ENCODE data around the gene NTN4.
A peak's percentile ranks its signal among the peaks of the same experiment; 100 is the strongest.
"Not testable (repeated sequence)": the region's sequence is repeated elsewhere in the genome, so short reads cannot be mapped to it uniquely, and the experiment has no call there.

The NTN4 gene

DNA sequence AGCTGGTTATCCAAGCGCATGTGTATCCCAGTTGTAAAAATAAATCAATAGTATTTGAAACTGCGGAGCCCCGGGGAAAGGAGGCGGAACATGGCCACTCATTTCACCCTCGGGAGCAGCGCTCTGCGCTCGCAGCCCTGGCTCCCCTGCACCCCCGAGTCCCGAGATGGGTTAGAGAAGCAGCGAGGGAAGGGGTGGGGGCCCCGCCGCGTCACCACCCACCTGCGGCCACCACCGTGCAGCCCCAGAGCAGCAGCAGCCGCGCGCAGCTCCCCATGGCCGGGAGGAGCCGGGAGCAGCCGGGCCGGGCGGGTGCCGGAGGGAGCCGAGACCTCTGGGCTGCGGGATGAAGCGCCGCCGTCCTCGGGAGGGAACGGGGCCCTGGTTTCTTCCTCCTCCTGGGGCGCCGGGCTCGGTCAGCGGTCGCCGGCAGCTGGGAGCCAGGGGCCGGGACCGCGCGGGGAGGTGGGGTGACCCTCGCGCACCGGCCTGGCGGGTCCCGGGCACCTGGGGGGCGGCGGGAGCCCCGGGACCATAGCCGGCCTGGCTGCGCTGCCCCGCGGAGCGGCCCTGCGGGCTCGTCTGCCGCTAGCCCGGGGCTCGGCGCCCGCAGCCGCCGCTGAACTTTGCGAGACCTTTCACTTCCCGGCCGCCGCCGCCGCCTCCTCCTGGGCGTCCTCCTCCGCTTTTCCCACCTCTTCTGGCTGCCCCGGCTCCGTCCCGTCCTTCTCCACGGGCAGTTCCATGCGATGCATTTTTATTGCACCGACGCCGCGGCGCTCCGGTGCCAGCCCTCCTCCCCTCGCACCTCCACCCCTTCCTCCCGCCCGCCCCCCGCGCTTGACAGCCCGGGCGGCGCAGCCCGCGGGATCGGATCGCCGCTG is at the start of gene NTN4:
Gene NTN4 (minus strand): TSS at position 732 of the 884 bp plus-strand sequence. CDS start 455 bp downstream, at position 277.
- DNase-seq (ENCODE audit: insufficient read length, low spot score) (no peak), FAIRE-seq (no peak)

DNA sequence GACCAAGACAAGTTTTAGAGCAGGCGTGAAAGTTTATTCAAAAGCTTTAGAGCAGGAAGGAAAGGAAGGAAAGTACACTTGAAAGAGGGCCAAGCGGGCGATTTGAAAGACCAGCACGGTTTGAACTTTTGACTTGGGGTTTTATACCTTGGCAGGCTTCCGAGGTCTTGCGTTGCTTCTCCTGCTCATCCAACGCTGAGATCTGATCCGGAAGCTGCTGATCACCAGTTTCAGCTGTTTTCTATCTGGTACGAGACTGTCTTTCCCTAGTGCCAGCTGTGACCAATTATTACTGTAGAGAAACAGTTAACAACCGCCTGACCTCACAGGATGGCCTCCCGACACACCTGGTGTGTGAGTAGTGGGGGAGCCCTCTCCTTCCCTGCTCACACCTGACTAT is 47.6 kb upstream of the NTN4 start:
- FAIRE-seq (no peak), DNase-seq (ENCODE audit: insufficient read length, low spot score) (no peak)

DNA sequence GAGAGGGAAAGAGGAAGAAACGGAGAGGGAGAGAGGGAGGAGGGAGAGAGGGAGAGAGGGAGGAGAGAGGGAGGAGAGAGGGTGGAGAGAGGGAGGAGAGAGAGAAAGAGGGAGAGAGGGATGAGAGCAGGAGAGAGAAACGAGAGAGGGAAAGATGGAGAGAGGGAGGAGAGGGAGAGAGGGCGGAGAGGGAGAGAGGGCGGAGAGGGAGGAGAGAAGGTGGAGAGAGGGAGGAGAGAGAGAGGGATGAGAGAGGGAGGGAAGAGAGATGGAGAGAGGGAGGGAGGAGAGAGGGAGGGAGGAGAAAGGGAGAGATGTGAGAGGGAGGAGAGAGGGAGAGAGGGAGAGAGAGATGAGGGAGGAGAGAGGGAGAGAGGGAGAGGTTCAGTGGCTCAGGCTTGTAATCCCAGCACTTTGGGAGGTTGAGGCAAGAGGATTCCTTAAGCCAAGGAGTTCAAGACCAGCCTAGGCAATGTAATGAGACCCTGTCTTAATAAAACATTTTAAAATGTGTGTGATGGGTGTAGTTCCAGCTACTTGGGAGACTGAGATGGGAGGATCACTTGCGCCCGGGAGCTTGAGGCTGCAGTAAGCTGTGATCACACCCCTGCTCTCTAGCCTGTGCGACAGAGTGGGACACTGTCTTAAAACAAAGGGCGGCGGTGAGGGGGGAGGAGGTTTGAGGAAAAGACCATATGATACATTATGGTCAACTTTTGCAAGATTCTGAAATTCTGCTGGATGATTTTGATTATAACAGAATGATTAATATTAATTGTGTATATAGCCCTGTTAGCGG is 46.9 kb upstream of the NTN4 start:
- DNase-seq (ENCODE audit: insufficient read length, low spot score) = no peak
- FAIRE-seq = no peak

DNA sequence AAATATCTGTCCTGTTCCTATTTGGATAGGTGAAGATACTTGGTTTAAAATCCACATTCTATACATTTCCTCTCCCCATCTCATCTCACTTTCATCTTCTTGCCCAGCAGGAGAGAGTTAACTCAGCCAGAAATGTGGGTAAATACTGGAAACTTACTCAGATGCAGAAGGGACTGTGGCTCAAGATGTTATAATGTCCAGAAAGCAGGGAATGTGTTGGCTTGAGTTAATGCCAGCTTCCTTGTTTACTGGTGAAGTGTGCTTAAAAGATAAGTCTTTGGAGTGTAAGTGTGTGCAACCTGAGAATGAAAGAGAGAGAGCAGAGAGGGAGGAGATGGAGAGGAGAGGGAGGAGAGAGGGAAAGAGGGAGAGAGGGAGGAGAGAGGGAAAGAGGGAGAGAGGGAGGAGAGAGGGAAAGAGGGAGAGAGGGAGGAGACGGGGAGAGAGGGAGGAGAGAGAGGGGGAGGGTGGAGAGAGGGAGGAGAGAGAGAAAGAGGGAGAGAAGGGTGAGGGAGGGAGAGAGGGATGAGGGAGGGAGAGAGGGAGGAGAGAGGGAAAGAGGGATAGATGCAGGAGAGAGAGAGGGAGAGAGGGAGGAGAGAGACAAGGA is 46.2 kb upstream of the NTN4 start:
- DNase-seq (ENCODE audit: insufficient read length, low spot score) (no peak), FAIRE-seq (no peak)

DNA sequence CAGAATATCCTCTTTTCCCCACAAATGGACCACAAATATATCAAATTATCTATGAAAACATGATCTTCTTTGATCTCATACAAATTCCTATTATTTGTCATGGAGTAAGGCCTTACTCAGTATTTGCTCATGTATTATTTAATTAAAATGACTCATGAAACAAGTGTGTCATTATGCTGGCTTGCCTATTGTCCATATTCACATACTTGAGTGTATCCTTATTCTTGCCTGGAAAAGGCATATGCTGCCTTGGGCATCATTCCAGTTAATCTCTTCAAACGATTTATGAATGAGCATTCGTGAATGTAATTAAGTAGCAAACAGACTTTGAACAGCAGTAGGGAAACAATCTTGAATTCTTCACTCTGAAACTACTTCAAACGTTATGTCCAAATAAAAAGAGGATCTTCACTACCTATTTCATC is 45.6 kb upstream of the NTN4 start:
- DNase-seq (ENCODE audit: insufficient read length, low spot score) (no peak), FAIRE-seq (no peak)

DNA sequence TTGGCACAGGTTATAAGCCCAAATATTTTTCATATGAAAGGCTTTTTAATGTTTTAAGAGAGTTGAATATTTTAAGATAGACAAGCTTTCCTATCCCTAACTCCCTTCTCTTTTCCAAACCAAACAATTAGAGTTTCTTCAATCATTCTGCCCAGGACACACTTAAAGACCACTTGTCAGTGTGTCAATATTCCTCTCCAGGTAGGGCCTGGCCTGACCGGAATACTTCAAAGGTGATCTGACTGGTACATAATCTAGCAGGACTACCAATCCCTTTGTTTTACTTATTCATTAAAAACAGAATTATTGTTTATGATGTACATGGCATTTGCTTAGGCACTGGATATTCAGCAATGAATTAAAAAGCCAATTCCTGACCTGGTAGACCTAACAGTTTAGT is 44.0 kb upstream of the NTN4 start:
- FAIRE-seq (no peak), DNase-seq (ENCODE audit: insufficient read length, low spot score) (no peak)

DNA sequence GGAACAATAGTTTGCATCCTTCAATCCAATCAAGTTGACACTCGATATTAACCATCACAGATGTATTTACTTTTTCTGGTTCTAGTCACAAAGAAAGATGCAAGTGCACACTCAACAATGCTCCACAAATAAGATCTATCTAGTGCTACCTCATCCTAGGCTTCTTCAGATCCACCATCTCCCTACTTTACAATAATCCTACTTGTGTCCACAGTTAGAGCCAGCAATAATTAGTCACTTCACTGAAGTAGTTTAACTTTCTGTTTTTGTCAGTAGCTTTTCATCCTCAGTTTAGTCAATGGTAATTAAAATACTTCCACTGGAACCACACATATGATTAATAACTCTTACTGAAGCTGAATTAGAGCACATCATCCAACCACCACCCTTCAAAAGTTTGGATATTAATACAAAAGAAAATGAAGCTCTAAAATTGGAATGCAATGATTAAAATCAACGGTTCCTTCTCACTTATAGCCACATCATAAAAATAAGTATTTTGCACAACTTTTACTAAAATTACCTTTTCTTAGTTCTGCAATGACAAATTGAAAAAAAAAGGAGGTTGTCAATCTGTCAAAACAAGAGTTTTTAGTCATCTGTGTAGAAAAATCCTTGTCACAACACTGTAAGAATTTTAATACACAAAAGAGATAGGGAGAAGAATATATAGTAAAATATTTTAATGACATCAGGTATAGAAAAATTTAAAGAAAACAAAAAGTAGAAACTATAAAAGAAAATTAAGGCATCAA is 39.9 kb upstream of the NTN4 start:
- no peak for DNase-seq (ENCODE audit: insufficient read length, low spot score)
- FAIRE-seq = no peak

DNA sequence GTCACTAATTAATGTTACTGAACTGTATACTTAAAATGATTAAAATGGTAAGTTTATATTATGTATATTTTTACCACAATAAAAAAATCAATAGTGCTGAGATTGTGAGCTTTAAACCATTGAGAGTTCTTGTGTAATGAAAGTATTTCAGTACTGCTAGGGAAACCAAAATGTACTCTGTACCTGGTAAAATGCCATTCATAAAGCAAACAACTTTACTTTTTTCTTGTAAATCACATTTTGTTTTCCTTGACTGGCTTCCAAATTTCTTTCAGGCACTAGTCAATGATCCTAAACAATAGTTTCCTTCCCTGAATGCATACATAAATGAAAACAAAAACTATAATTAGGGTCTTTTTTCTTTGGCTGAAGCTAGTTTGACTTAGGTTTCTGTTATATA is 38.8 kb upstream of the NTN4 start:
- DNase-seq (ENCODE audit: insufficient read length, low spot score) (no peak), FAIRE-seq (no peak)

DNA sequence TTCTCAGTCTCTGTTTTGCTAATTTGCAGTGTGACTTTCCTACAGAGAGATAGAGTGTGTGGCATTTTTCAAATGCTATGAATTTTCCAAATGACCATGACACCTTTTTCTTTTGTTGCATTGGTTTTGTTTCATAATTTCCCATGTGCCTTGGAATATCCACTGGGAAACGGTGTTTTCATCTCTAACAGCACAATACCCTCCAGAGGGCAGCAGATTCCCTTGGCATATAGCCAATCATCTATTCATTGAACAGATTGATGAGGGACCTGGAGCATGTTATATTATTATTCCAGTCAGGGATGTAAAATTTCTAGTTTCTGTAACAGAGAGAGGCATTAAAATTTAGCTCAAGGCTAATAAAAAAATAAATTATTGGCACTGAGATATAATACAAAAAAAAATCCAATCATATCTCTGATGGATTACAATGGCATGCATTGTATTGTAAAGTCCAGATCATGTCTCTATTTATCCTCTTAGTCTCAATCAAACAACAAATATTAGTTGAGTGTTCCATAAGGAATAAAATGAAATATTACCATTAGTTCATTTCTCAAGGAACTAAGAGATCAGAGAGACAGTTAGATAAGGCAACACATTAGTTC is 29.6 kb upstream of the NTN4 start:
- FAIRE-seq (no peak), DNase-seq (ENCODE audit: insufficient read length, low spot score) (no peak)

DNA sequence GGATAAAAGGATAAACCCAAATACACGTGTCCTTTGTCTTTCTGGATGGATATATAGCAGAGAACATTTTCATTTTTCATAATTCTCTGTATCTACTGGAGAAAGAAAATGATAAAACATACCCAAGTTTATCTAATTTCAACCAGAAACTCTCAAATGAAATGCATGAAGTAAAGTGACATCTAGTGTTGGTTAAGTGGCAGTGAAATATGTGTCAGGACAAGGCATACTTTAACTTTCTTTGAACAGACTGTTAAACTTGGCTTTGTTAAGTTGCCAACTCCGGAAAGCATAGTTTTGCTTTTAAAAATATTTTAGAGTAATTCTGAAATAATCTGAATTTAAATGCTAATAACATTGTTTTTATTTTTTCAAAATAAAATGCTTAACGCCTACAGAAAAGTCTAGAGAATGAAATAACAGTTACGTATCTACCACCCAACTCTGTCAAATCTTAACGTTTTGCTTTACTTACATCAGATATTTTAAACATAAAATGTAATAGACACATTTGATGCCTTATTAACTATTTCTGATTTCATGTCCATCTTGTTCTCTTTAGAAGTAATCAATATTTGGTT is 25.2 kb upstream of the NTN4 start:
- DNase-seq (ENCODE audit: insufficient read length, low spot score) (peak; percentile 4), FAIRE-seq (peak; percentile 76)

DNA sequence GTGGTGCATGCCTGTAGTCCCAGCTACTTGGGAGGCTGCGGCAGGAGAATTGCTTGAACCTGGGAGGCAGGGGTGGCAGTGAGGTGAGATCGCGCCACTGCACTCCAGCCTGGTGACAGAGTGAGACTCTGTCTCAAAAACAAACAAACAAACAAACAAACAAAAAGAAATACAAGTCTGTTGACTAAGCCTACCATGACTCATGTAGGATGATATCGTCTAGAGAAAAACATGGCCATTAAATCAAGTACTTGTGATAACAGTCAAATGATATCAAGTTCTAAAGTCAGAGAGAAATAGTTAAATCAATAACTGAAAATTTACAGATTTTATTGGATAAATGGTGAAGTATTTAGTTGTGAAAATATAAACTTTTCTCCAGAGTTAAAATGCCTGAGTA is 21.6 kb upstream of the NTN4 start:
- not testable (repeated sequence) for FAIRE-seq; DNase-seq (ENCODE audit: insufficient read length, low spot score)

DNA sequence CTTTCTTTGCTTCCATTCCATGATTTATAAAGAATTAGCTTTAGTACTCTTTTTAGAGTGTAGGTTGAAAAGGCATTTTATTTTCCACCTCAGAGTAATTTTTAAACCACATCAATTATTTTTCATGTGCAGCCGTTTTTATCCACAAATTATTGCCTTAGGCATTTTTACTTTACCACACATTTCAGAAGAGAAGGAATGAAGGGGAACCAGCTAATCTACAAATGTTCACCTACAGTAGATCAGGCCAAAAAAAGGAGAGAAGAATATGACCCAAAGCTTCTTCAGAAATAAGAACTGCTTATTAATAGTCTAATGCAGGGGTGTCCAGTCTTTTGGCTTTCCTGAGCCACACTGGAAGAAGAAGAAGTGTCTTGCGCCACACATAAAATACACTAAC is 19.8 kb upstream of the NTN4 start:
- no peak for FAIRE-seq
- no peak for DNase-seq (ENCODE audit: insufficient read length, low spot score)

DNA sequence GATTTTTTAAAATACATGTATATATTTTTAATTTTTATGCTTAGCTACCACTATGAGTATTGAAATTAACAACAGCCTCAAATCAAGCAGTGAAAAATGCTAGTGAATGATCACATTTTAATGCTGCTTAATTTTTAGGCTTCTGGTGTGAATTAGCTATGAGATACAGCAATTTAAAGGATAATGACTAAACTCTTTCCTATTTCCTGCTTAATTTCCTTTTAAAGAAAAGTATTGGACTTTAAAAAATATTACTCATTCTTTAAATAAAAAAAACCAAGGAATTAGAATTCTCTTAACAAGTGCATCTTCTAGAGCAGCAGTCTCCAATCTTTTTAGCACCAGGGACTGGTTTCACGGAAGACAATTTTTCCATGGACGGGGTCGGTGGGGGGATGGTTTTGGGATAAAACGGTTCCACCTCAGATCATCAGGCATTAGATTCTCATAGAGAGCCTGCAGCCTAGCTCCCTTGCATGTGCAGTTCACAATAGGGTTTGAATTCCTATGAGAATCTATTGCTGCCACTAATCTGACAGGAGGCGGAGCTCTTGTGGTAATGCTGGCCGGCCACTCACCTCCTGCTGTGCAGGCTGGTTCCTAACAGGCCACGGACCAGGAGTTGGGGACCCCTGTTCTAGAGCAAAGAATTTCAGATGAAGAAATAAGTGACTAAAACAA is 18.6 kb upstream of the NTN4 start:
- no peak for FAIRE-seq
- no peak for DNase-seq (ENCODE audit: insufficient read length, low spot score)

DNA sequence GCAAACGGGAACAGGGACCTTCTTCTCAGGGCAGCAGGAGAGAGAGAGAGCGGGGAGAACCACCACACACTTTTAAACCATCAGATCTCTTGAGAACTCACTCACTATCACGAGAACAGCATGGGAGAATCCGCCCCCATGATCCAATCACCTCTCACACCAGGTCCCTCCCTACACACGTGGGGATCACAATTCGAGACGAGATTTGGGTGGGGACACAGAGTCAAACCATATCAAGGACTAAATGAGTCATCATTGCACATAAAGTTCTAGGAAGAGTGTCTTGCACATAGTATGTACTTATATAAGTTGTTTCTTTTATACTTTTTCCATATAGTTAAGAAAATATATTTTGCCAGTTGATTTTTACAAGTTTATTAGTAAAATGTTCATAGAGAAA is 17.6 kb upstream of the NTN4 start:
- DNase-seq (ENCODE audit: insufficient read length, low spot score) = no peak
- no peak for FAIRE-seq

DNA sequence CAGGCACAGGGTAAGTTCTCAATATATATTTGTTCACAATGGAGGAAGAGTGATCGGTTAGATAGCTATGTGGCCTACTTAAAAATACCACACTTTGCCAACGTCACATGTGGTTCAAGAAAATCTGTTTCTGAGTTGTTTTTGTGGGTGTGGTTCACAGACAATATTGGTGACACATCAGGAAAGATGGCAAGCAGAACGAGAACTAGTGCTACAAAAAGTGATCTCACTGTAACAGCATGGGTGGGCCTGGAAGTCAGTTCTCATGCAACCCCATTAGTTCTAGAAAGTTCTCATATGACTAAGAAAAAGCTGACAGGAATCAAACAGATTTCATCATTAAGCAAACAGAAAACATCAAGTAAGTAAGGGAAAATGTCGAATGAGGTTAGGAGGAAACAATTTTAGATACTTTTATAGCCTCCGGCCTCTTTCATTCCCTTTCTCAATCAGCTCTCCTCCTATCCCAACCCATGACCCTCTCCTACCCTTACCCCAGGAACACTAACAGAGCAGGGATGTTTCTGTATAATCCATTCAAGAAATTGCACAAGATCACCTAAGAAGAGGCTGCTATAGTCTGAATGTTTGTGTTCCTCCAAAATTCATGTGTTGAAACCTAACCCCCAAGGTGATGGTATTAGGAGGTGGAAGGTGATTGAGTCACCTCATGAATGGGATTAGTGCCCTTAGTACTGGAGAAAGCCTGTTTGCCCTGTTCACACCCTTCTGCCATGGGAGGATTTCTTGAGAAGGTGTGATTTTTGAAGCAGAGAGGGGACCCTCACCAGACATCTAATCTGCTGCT is 15.5 kb upstream of the NTN4 start:
- FAIRE-seq (no peak), DNase-seq (ENCODE audit: insufficient read length, low spot score) (no peak)

DNA sequence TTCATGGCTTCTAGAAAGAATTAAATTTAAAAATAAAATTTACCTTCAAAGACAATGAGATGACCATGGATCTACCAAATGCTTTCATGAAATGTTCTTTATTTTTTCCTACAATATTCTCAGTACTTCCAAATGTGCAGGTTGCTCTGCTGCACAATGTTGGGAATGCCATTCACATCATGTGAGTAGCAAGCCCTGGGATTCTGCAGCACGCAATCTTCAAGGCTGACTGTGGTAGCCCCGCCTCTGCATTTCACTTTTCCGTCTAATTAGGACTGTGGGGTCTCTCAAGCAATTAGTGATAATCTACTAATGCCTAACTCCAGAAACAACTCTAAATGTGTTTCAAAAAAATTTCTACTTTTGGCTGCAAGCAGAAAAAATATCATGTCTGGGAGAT is 13.7 kb upstream of the NTN4 start:
- no peak for FAIRE-seq
- no peak for DNase-seq (ENCODE audit: insufficient read length, low spot score)

DNA sequence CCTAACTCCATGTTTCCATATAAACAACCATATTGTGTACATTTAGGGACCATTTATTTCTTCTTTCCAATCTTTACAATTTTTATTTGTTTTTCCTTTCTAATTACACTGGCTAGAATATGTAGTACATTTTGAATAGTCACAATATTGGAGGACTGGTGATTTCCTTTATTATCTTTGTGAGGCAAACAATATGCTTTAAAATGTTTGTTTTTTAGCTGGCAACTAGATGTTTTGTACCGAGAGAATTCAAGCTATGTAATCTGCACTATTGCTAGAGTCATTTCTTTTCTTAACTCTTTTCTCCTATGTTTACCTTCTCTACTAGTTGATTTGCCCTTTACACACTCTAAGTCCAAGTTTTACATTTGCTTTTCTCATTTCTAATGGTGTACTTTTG is 13.3 kb upstream of the NTN4 start:
- no peak for DNase-seq (ENCODE audit: insufficient read length, low spot score)
- no peak for FAIRE-seq

DNA sequence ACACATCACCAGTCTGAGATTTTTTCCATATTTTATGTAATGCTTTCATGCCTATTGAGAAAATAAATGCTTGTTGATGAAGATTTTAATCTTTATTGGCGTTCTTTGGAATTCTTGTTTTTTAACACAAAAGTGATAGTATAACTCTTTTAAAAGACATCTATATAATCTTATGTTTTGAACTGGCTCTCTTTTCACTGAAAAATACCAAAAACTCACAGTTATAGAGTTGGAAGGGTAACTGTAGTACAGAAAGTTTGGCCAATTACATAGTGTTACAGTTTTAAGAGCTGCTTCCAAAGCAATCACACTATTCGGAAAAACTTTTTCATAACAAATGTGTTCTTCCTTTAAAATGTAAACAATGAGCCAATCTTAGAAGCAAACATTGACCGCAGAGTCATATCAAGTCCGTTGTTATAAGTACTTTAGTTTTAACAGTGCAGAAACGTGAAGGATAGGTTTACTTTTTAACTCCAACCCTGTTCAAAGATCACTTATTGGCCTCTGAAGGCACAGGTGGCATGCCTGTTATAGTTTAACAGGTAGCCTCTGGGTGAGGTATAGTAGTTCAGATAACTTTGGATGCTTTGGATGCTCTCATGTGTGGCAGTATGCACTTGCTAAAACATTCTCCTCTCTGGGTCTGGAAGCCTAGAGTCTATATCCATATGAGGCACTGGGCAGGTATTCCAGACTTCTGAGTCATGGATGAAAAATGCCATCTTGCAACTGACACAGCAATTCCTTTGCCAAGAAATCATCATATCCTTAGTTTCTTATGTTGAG is 12.1 kb upstream of the NTN4 start:
- DNase-seq (ENCODE audit: insufficient read length, low spot score) = no peak
- no peak for FAIRE-seq

Measured in GM19239 (cell line).